NT2/D1 (cell line): ENCODE results near the gene GCK.

Source experiments
- DNase-seq: peaks from one replicate; pipeline ENCODE4 v3.0.0-alpha.2; 2011; ENCODE audit warnings: low read depth, low spot score
- H3K27me3 ChIP-seq: 2 replicates; pipeline ENCODE4 v1.6.0; 2011; ENCODE audit warnings: mild to moderate bottlenecking; ENCODE audit not compliant: insufficient read length, insufficient read depth
- H3K36me3 ChIP-seq: 2 replicates; pipeline ENCODE4 v1.6.1; 2011; ENCODE audit warnings: mild to moderate bottlenecking, low read length, mixed read lengths; ENCODE audit not compliant: insufficient read depth, insufficient read length
- H3K4me1 ChIP-seq: 2 replicates; pipeline ENCODE4 v1.5.1; 2011; ENCODE audit not compliant: insufficient read depth, insufficient read length
- H3K4me3 ChIP-seq: 2 replicates; pipeline ENCODE4 v1.5.1; 2011; ENCODE audit warnings: low read depth; ENCODE audit not compliant: insufficient read length
- H3K9ac ChIP-seq: 2 replicates; pipeline ENCODE4 v1.6.0; 2011; ENCODE audit warnings: low read depth; ENCODE audit not compliant: insufficient read length
- H3K9me3 ChIP-seq: 2 replicates; pipeline ENCODE4 v1.5.1; 2011; ENCODE audit warnings: mild to moderate bottlenecking, low read length; ENCODE audit not compliant: insufficient read depth
- SUZ12 ChIP-seq: IDR thresholded peaks from 2 replicates; pipeline ENCODE4 v1.6.1; 2011; ENCODE audit not compliant: insufficient read length, insufficient read depth; ENCODE audit errors: extremely low read depth
- YY1 ChIP-seq: IDR thresholded peaks from 2 replicates; pipeline ENCODE4 v1.6.1; 2011; ENCODE audit not compliant: insufficient read length, insufficient read depth
- ZNF274 ChIP-seq: IDR thresholded peaks from 2 replicates; pipeline ENCODE4 v1.6.1; 2011; ENCODE audit warnings: mild to moderate bottlenecking, low read depth, low read length

GCK gene

DNA sequence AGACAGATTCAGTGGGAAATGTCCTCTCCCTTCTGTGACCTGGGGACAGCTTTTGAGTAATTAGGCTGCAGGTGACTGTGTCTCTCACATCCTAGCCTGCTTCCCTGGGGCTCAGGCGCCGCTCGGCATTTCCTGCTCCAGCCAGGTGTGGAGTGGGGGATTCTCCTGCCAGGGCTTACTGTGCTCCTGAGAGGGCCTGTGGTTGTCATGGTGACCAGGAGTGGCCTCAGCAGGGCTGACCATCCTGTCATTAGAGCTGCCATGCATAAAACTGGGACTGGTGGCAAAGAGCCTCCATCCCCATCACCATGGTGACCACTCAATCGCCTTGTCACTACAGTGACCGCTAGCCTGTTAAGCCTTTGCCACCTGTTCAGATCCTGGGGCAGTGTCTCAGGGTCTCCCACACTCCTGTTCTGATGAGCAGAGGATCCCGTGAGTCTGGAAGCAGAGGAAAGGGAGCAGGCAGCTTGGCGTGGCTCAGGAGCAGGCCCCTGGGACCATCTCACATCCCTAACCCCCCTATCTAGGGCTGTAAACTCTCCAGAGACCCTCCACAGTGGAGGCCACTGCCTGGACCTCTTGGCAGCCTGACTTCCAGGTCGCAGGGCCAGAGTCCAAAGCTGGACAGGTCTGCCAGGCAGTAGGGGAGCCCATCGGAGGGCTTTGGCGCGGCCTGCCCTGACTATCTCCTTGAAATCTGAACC, at the start of gene GCK:
TSS of gene GCK (minus strand) at position 154 of the 707 bp plus-strand sequence. CDS start 486 bp downstream, outside the sequence.
- no peak for DNase-seq

DNA sequence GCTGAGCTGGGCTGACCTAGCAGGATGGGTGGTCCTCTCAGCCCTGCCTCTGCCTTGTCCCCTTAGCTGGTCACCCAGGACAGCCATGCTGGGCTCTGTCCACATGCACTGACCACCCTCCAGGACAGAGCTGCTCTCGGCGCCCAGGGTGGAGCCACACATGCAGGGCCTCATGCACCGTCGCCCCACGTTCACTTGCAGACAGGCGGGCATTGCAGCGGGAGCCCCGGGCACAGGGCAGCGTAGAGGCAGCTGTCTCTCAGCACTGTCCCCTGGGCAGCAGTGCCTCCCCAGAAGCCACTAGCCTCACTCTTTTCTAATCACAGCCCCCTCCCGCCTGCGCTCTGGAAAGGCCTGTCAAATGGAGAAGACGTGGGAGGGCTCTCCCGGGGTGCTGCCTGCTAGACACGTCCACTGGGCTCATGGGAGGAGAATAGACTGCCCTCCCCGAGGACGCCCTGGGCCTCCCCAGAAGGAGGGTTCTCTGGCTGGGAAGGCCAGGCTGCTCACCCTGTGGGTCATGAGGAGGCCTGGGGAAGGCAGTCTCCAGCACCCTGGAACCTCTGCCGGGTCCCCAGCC, 49.0 kb upstream of the GCK start:
- no peak overlapping the region for H3K9ac ChIP-seq
- H3K4me3 ChIP-seq: no peak overlapping the region
- H3K4me1 ChIP-seq: peaks cover 19% of the 10 kb centered on the region
- no peaks in the 10 kb centered on the region for H3K9me3 ChIP-seq
- no peak for DNase-seq
- TF ChIP-seq YY1: no peak
- no peak for TF ChIP-seq ZNF274
- TF ChIP-seq SUZ12: no peak
- no peaks in the 10 kb centered on the region for H3K27me3 ChIP-seq
- H3K36me3 ChIP-seq: no peaks in the 10 kb centered on the region

More for the DNA sequence above, at the start of gene GCK:
- Histone ChIP-seq H3K4me1 (peaks cover 10% of the 10 kb centered on the region), H3K9ac (no peak within 1 kb of the TSS), H3K36me3 (no peaks in the 10 kb centered on the region), H3K27me3 (no peaks in the 10 kb centered on the region), H3K9me3 (no peaks in the 10 kb centered on the region), H3K4me3 (no peak within 1 kb of the TSS)
- TF ChIP-seq SUZ12 (no peak), YY1 (no peak), ZNF274 (no peak)

DNA sequence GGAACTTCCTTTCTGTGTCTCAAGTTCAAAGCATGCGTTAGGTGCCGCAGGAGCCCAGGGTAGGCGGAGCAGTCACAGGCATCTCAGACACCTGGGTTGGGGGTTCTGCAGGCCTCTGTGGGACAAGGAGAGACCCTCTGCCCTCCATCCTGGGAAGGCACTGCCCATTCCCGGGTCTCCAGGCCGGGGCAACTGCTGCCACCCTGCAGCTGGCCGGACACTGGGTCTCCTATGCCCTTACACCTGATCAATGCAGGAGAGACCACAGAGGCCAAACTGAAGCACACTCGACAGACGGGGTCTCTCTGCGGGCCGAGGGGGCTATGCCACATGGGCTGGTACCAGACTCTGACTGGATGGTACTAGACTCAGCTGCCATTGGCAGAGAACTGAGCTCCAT, 48.5 kb upstream of the GCK start:
- no peaks in the 10 kb centered on the region for H3K27me3 ChIP-seq
- no peaks in the 10 kb centered on the region for H3K9me3 ChIP-seq

DNA sequence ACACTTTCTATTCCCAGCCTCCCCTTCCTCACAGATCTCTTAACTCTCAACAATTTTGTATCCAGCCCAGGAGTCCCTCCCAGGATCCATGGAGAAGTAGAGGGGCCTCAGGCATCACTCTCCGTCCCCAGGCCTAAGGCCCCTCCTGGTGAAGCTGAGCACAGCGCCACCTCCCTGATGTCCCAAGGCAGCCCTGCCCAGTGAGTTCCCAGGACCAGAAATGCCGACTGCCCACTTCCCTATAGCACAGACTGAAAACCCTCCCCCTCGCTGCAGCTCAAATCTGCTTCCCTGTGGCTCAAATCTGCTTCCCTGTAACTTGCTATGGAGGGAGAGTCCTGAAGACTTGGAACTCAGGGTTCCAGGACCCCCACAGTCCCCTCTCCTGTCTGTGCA, 47.1 kb upstream of the GCK start:
- no peak overlapping the region for H3K9ac ChIP-seq

More for the DNA sequence above, 48.5 kb upstream of the GCK start:
- no peaks in the 10 kb centered on the region for H3K36me3 ChIP-seq
- no peak for DNase-seq
- no peak overlapping the region for H3K4me3 ChIP-seq
- no peak overlapping the region for H3K9ac ChIP-seq
- TF ChIP-seq YY1 (no peak), ZNF274 (no peak), SUZ12 (no peak)
- H3K4me1 ChIP-seq: peaks cover 19% of the 10 kb centered on the region

DNA sequence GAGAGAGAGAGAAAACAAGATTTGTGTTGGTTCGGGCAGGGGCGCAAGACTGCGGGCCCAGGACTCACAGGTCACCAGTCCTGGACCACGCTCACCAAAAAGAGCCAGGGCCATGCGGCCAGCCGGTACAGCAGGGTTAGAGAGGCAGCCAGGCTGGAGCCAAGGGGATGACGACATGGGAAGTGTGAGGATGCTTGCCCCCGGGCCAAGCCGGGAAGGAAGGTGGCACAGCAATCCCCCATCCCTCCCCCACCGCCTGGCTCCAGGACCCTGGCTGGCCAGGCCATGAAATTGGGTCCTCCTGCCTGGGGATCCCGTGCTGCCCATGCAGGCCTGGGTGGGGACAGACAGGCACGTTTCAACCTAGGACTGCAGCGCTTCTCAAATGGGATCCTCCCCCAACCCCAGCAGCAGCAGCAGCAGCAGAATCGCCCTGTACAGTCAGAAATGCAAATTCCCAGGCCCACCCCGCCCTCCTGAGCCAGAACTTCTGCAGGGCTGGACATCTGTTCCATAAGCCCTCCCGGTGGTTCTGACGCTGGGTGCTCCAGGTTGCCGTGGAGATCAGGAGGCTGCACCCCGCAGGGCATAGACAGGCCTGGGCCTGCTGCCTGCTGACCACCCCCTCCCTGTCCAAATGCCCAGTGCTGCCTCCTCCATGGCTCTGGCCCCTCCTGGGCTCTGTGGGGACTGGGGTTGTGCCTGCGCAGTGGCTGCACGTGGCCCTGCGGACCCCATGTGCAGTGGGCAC, 46.5 kb upstream of the GCK start:
- no peak for DNase-seq
- Histone ChIP-seq H3K36me3 (no peaks in the 10 kb centered on the region), H3K9ac (peak overlapping the region; percentile 21), H3K4me1 (peaks cover 18% of the 10 kb centered on the region), H3K9me3 (no peaks in the 10 kb centered on the region), H3K4me3 (no peak overlapping the region), H3K27me3 (no peaks in the 10 kb centered on the region)
- no peak for TF ChIP-seq ZNF274
- no peak for TF ChIP-seq YY1
- TF ChIP-seq SUZ12: no peak

More for the DNA sequence above, 47.1 kb upstream of the GCK start:
- H3K36me3 ChIP-seq: no peaks in the 10 kb centered on the region
- no peak for DNase-seq
- peaks cover 20% of the 10 kb centered on the region for H3K4me1 ChIP-seq
- no peak for TF ChIP-seq YY1
- TF ChIP-seq ZNF274: no peak
- no peak for TF ChIP-seq SUZ12
- no peak overlapping the region for H3K4me3 ChIP-seq
- H3K27me3 ChIP-seq: no peaks in the 10 kb centered on the region
- no peaks in the 10 kb centered on the region for H3K9me3 ChIP-seq

DNA sequence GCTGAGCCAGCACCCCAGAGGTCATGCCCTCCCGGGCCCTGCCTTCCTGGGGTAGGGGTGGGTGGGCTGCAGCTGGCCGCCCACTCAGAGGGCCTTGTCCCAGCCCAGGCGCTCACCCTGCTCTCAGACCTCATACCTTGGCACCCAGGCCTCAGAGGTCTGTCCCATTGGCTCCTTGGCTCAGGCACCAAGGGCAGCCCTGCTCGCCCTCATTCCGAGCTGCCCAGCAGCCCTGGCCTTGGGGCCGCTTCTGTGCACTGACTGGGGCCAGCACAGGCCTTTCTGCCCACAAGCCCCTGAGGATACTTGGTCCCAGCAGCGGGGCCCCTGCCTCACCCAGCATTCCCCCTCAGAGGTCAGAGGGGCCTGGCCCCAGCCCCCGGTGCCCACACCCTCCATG, 45.8 kb upstream of the GCK start:
- no peaks in the 10 kb centered on the region for H3K9me3 ChIP-seq
- H3K4me3 ChIP-seq: no peak overlapping the region
- no peak overlapping the region for H3K9ac ChIP-seq
- no peak for DNase-seq
- no peaks in the 10 kb centered on the region for H3K36me3 ChIP-seq
- H3K4me1 ChIP-seq: peaks cover 16% of the 10 kb centered on the region
- no peaks in the 10 kb centered on the region for H3K27me3 ChIP-seq
- TF ChIP-seq YY1 (no peak), ZNF274 (no peak), SUZ12 (no peak)

DNA sequence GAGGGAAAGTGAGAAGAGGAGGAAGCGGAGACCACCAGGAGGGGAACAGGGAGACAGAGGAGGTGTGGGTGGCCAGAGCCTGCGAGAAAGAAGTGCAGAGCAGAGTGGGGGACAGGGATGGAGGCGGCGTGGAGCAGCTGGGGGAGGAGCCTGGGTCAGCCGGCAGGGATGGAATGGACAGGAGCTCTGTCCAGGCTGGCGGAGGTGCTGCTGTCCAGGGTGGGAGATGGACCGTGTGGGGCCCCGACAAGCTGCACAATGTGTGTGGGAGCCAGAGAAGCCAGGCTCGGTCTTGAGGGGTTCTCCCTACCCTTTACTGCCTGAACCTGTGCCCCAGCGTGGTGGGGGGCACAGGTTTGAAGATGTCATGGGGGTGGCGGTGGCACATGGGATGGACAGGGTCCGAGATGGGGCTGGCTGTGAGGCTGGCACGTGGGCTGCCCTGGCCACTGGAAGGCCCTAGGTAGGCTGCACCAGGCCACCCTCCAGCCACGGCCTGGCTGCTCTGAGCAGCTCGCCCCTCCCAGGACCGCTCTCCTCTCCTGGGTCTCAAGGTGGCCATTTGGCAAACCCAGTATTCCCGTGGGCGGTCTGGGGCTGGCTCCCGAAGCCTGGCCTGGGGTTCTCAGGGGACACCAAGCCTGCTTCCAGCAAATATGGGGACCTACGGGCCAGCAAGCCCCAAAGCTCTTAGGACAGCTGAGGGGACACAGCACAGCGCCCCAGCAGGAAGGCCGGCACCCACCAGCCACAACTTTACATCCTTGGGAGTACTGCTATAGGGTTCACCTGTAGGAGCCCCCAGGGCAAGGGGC, 43.9 kb upstream of the GCK start:
- Histone ChIP-seq H3K27me3 (no peaks in the 10 kb centered on the region), H3K9ac (no peak overlapping the region), H3K9me3 (no peaks in the 10 kb centered on the region), H3K4me3 (no peak overlapping the region), H3K4me1 (peaks cover 16% of the 10 kb centered on the region), H3K36me3 (no peaks in the 10 kb centered on the region)
- TF ChIP-seq SUZ12 (no peak), ZNF274 (no peak), YY1 (no peak)
- no peak for DNase-seq
